ENCODE measurements around the gene ZFYVE21.

The ZFYVE21 gene

DNA sequence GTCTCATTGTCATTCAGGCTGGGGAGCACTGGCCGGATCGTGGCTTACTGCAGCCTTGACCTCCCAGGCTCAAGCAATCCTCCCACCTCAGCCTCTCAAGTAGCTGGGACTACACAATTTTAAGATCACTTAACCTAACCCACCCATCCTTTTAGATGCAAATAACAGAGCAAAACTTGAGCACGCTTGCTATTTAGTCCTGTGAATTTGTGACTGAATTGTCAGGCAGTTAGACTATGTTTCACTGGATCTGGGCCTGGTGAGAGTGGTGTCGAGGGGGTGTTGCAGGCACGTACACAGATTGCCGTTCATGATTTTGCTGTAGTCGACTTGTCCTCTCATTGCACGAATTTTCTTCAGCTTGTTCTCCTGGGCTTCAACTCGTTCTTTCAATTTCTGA is 38.2 kb downstream of the ZFYVE21 start:
- H3K4me3 ChIP-seq (ENCODE audit: low read depth, low read length): no peak overlapping the region
- ChIA-PET CTCF (no interaction called here), POLR2A (no interaction called here)
- TF ChIP-seq CTCF (IDR thresholded peaks at IDR 0.05; ENCODE audit: insufficient read depth, low read length, missing control alignments): no peak
- no peak for DNase-seq (ENCODE audit: low read depth, low spot score)

- TF ChIP-seq CTCF (IDR thresholded peaks at IDR 0.05; ENCODE audit: insufficient read depth, low read length, missing control alignments): no peak
- DNase-seq (ENCODE audit: low read depth, low spot score): no peak
- ChIA-PET POLR2A (no interaction called here), CTCF (no interaction called here)
- no peak overlapping the region for H3K4me3 ChIP-seq (ENCODE audit: low read depth, low read length)
Observed at GRCh38 chr14:103755060-103755459, 39.5 kb downstream of the ZFYVE21 start.

DNA sequence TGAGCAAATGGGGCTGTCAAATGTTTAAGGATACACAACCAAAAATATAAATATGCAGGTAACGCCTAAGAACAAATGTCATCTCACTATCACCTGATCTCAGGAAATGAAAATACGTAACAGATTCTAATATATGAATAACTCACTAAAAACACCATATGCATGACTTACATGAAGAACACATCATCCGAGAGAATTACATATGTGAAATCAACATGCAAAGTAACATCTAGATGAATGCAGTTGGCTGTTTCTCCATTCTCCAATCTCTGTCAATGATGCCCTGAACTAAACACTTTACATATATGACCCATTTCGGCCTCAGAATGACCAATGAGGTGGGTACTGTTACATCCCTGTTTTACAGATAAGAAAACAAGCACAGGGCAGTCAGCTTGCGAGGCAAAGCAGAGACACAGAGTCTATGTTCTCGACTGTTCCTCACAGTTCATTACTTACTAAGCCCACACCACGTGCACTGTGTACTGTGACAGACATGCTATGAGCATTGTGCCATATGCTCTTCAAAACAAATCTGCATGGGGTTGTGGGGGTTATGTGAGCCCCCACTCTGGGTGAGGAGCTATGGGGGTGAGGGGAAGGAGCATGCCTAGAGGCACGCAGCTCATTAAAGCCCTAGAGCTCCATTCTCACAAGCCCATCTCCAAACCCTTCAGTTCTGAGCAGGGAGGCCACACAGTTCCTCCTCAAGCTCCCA is 42.6 kb downstream of the ZFYVE21 start:
- TF ChIP-seq CTCF (IDR thresholded peaks at IDR 0.05; ENCODE audit: insufficient read depth, low read length, missing control alignments): no peak
- CTCF ChIA-PET: no interaction called here
- H3K4me3 ChIP-seq (ENCODE audit: low read depth, low read length): no peak overlapping the region
- POLR2A ChIA-PET: no interaction called here
- DNase-seq (ENCODE audit: low read depth, low spot score): no peak

- DNase-seq (ENCODE audit: low read depth, low spot score): no peak
- ChIA-PET CTCF (no interaction called here), POLR2A (no interaction called here)
- no peak overlapping the region for H3K4me3 ChIP-seq (ENCODE audit: low read depth, low read length)
- TF ChIP-seq CTCF (IDR thresholded peaks at IDR 0.05; ENCODE audit: insufficient read depth, low read length, missing control alignments): no peak
Observed at GRCh38 chr14:103762036-103762435, 46.4 kb downstream of the ZFYVE21 start.

- CTCF ChIA-PET: no interaction called here
- H3K4me3 ChIP-seq (ENCODE audit: low read depth, low read length): no peak overlapping the region
- POLR2A ChIA-PET: no interaction called here
- DNase-seq (ENCODE audit: low read depth, low spot score): no peak
- TF ChIP-seq CTCF (IDR thresholded peaks at IDR 0.05; ENCODE audit: insufficient read depth, low read length, missing control alignments): no peak
Observed at GRCh38 chr14:103762541-103762940, 46.9 kb downstream of the ZFYVE21 start.

- no peak for DNase-seq (ENCODE audit: low read depth, low spot score)
- CTCF ChIA-PET: interaction anchor here (1.0 kb wide), 1 partner anchor 137 kb away, joined by 3 read pairs; no protein-coding TSS in a partner anchor
- no peak overlapping the region for H3K4me3 ChIP-seq (ENCODE audit: low read depth, low read length)
- no peak for TF ChIP-seq CTCF (IDR thresholded peaks at IDR 0.05; ENCODE audit: insufficient read depth, low read length, missing control alignments)
- POLR2A ChIA-PET: no interaction called here
Observed at GRCh38 chr14:103763730-103764488, 48.3 kb downstream of the ZFYVE21 start.

Data from AG04449 (cell line).